Activated naive CD8-positive, alpha-beta T cell treated with anti-CD3 and anti-CD28 coated beads for 36 hours (primary cell): ENCODE results near the gene MYH15. TPM values are rescaled to one million over a fixed set of nuclear protein-coding genes. Genes with fewer than 3 reads are reported as not detected.

ENCODE experiments used
- DNase-seq: peaks from one replicate; pipeline ENCODE4 v3.0.0; 2021
- H3K27ac Mint-ChIP-seq: one replicate; pipeline ENCODE4 v1.8.0; 2022; ENCODE audit warnings: mild to moderate bottlenecking, moderate library complexity, mixed read lengths
- H3K27me3 Mint-ChIP-seq: one replicate; pipeline ENCODE4 v1.8.0; 2022; ENCODE audit warnings: mild to moderate bottlenecking, mixed read lengths
- H3K36me3 Mint-ChIP-seq: one replicate; pipeline ENCODE4 v1.8.0; 2021; ENCODE audit warnings: mild to moderate bottlenecking, mixed read lengths
- H3K4me1 Mint-ChIP-seq: one replicate; pipeline ENCODE4 v1.8.0; 2021; ENCODE audit warnings: mixed read lengths
- H3K4me3 Mint-ChIP-seq: one replicate; pipeline ENCODE4 v1.8.0; 2022; ENCODE audit warnings: mild to moderate bottlenecking, moderate library complexity, mixed read lengths
- H3K9me3 Mint-ChIP-seq: one replicate; pipeline ENCODE4 v1.8.0; 2022; ENCODE audit warnings: mixed read lengths
- total RNA-seq, 2 experiments: library from RNA; stranded (reverse); gene quantifications; one replicate each; pipeline ENCODE4 v1.2.3, GENCODE V29; 2021

MYH15 gene
- under 1 TPM; 0.14 TPM for total RNA-seq

GRCh38 chr3:108510496-108510895 is at the start of gene MYH15:
MYH15 (minus strand) TSS chr3:108510596; CDS start chr3:108510530, 66 bp downstream.
- H3K4me3 Mint-ChIP-seq = no peak within 1 kb of the TSS
- DNase-seq = no peak
- H3K9me3 Mint-ChIP-seq = no peaks in the 10 kb centered on the region
- no peaks in the 10 kb centered on the region for H3K27me3 Mint-ChIP-seq
- H3K4me1 Mint-ChIP-seq = no peaks in the 10 kb centered on the region
- no peak within 1 kb of the TSS for H3K27ac Mint-ChIP-seq
- H3K36me3 Mint-ChIP-seq = no peaks in the 10 kb centered on the region

DNA sequence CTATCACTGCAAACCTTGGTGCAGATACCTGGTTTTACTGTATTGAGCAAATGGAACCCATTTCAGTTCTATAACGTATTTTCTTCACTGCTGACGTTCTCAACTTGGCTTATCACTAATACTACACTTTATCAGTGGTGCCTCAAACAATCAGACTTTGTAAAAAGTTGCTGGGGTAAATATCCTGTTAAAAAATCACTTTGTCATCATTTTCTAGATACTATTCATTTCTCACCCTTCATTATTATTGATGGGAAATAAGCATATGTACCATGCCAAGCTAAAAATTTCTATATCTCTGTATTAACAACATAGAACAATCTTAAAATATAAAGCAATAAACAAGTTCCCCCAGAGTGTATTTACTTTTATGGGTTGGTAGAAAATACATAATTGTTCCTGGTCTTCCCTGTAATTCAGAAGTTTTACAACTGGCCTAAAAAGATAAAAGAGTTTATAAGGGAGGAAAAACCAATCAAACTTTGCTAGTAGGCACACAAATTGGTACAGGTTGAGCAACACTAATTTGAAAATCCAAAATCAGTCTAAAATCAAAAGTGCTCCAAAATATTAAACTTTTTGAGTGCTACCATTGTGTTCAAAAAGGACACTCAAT is 45.7 kb upstream of the MYH15 start:
- no peak for DNase-seq
- no peak overlapping the region for H3K27ac Mint-ChIP-seq
- H3K36me3 Mint-ChIP-seq = peaks cover 32% of the 10 kb centered on the region
- no peak overlapping the region for H3K4me3 Mint-ChIP-seq
- no peaks in the 10 kb centered on the region for H3K27me3 Mint-ChIP-seq
- H3K9me3 Mint-ChIP-seq = no peaks in the 10 kb centered on the region
- peaks cover 2% of the 10 kb centered on the region for H3K4me1 Mint-ChIP-seq

DNA sequence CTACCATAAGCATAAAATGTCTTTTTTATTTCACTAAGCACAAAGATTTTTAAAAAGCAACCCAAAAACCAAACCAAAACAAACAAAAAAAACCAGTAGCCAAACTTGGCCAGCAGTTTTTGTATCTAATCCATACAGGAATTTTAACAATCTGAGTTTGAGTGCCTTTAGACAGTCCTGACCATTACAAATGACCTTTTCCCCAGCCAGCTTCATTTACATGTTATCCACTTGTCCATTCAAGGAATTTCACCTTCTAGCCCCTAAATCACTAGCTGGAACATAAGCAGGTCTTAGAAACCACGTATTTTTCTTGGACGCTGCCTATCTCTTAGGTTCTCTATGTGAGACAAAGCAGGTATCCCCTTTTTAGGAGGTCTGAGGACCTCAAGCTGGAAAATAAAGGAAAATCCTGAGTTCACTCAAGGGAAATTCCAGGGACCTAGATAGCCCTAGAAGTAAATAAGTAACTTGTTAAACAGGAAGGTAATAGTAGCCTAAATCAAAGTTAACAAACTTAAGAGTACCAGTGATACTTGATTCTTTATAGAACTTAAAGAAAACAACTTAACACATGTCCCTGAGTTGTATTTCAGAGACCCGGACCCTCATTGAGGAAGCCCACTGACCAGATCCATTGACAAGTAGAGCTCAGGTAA is 44.6 kb upstream of the MYH15 start:
- no peak for DNase-seq
- Mint-ChIP-seq H3K4me1 (peaks cover 2% of the 10 kb centered on the region), H3K27me3 (no peaks in the 10 kb centered on the region), H3K4me3 (no peak overlapping the region), H3K27ac (no peak overlapping the region), H3K36me3 (peaks cover 32% of the 10 kb centered on the region), H3K9me3 (no peaks in the 10 kb centered on the region)

- peaks cover 31% of the 10 kb centered on the region for H3K36me3 Mint-ChIP-seq
- H3K27ac Mint-ChIP-seq = no peak overlapping the region
- H3K9me3 Mint-ChIP-seq = no peaks in the 10 kb centered on the region
- no peaks in the 10 kb centered on the region for H3K27me3 Mint-ChIP-seq
- H3K4me3 Mint-ChIP-seq = no peak overlapping the region
- peaks cover 2% of the 10 kb centered on the region for H3K4me1 Mint-ChIP-seq
- DNase-seq = no peak
Observed at GRCh38 chr3:108554229-108554628, 43.8 kb upstream of the MYH15 start.

GRCh38 chr3:108552267-108553159 is 42.1 kb upstream of the MYH15 start:
- Mint-ChIP-seq H3K36me3 (peaks cover 24% of the 10 kb centered on the region), H3K27ac (no peak overlapping the region), H3K4me1 (peaks cover 2% of the 10 kb centered on the region), H3K9me3 (no peaks in the 10 kb centered on the region), H3K27me3 (no peaks in the 10 kb centered on the region), H3K4me3 (no peak overlapping the region)
- DNase-seq = no peak

DNA sequence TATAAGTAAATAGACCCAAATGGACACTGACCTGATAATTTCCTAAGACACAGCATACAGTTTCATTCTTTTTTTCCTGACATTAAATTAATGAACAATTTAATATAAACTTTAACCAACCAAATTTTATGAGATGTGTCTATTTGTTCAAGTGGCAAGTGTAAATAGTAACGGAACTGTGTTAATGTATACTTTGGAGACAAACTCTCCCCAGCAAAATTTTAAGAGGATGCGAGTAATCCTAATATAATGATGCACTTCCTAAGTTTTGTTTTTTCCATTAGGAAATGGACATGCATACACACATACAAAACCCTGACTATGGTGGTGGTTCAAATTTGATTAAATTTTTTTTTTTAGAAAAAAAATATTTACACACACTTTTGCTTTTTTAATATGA is 38.5 kb upstream of the MYH15 start:
- no peak for DNase-seq
- Mint-ChIP-seq H3K36me3 (peaks cover 36% of the 10 kb centered on the region), H3K9me3 (no peaks in the 10 kb centered on the region), H3K27me3 (no peaks in the 10 kb centered on the region), H3K27ac (no peak overlapping the region), H3K4me1 (peaks cover 6% of the 10 kb centered on the region), H3K4me3 (no peak overlapping the region)

- DNase-seq = no peak
- Mint-ChIP-seq H3K36me3 (peaks cover 42% of the 10 kb centered on the region), H3K27me3 (no peaks in the 10 kb centered on the region), H3K4me1 (peaks cover 6% of the 10 kb centered on the region), H3K27ac (no peak overlapping the region), H3K9me3 (no peaks in the 10 kb centered on the region), H3K4me3 (no peak overlapping the region)
Observed at GRCh38 chr3:108548304-108548703, 37.9 kb upstream of the MYH15 start.

- peaks cover 43% of the 10 kb centered on the region for H3K36me3 Mint-ChIP-seq
- DNase-seq = no peak
- no peaks in the 10 kb centered on the region for H3K27me3 Mint-ChIP-seq
Observed at GRCh38 chr3:108546692-108547091, 36.3 kb upstream of the MYH15 start.

GRCh38 chr3:108546247-108546646 is 35.9 kb upstream of the MYH15 start:
- Mint-ChIP-seq H3K4me3 (no peak overlapping the region), H3K4me1 (peaks cover 6% of the 10 kb centered on the region), H3K9me3 (no peaks in the 10 kb centered on the region), H3K27ac (no peak overlapping the region), H3K36me3 (peaks cover 43% of the 10 kb centered on the region), H3K27me3 (no peaks in the 10 kb centered on the region)
- DNase-seq = no peak

More at GRCh38 chr3:108546692-108547091, 36.3 kb upstream of the MYH15 start:
- no peak overlapping the region for H3K4me3 Mint-ChIP-seq
- no peak overlapping the region for H3K27ac Mint-ChIP-seq
- H3K4me1 Mint-ChIP-seq = peaks cover 6% of the 10 kb centered on the region
- no peaks in the 10 kb centered on the region for H3K9me3 Mint-ChIP-seq

DNA sequence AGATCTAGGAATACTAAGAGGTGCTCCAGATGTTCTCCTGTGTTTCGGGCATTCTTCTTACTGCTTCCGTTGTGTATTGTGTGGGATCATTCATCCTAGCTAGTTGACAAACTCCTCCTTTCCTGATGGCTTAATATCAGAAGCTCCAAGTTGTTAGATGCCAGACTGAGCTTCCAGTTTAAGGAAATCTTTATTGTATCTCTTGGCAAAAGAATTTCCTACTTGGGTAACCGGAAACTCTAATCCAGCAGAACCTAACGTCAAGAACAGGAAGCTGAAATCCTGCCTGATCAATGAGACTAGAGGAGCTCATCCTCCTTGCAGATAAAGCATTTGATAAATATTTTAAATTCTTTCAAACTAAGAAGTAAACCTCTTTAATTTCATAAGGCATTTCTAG is 27.7 kb upstream of the MYH15 start:
- peaks cover 3% of the 10 kb centered on the region for H3K27me3 Mint-ChIP-seq
- no peaks in the 10 kb centered on the region for H3K9me3 Mint-ChIP-seq
- no peak overlapping the region for H3K27ac Mint-ChIP-seq
- no peak overlapping the region for H3K4me3 Mint-ChIP-seq
- no peaks in the 10 kb centered on the region for H3K4me1 Mint-ChIP-seq
- no peak for DNase-seq
- H3K36me3 Mint-ChIP-seq = peaks cover 9% of the 10 kb centered on the region

DNA sequence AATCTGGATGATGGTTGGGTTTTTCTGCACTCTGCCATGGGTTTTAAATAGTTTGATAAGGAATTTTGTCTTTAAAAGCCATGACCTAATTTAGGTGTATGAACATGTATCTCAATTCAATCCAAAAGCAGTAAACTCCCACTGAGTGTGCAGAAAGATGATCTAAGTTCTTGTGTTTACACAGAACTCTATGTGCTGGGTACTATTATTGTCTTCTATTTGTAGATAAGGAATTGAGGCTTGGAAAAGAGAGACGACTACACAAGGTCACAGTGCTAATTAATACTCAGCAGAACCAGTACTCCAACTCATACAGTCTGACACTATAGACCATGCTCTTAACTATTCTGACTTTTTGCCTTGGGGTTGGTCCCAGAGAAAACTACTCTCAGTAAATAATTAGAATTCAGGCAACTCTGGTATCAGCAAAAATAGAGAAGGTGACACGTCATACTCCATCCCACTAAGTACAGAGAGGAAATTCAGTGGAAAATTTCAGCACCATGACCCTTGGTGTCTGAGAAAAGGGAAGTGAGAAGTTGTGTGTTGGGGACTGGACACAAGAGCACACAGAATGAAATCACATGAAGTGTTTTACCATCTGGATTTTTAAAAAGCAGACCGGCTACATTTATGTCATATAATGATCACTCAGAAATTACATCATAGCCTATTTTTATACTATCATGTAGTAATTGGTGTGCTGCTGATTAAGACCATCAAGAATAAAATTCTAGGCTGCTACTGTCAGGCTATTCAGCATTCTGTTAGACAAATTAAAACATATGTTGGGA is 18.3 kb upstream of the MYH15 start:
- H3K9me3 Mint-ChIP-seq = no peaks in the 10 kb centered on the region
- H3K27ac Mint-ChIP-seq = no peak overlapping the region
- DNase-seq = no peak
- H3K4me1 Mint-ChIP-seq = no peaks in the 10 kb centered on the region
- peaks cover 5% of the 10 kb centered on the region for H3K27me3 Mint-ChIP-seq
- no peak overlapping the region for H3K4me3 Mint-ChIP-seq
- H3K36me3 Mint-ChIP-seq = no peaks in the 10 kb centered on the region

DNA sequence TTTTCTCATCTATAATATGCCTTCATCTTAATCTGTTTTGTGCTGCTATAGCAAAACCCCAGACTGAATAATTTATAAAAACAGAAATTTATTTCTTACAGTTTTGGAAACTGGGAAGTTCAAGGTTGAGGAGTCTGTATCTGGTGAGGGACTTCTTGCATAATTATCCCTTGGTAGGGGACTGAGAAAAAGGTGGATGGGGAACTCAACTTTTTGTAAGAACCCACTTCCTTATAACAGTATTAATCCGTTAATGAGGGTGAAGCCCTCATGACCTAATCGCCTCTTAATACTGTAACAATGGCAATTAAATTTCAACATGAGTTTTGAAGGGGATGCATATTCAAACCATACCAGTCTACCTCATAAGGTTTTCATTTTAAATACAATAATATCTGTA is 17.4 kb upstream of the MYH15 start:
- Mint-ChIP-seq H3K36me3 (no peaks in the 10 kb centered on the region), H3K4me1 (no peaks in the 10 kb centered on the region), H3K27me3 (peaks cover 5% of the 10 kb centered on the region), H3K4me3 (no peak overlapping the region), H3K9me3 (no peaks in the 10 kb centered on the region), H3K27ac (no peak overlapping the region)
- no peak for DNase-seq

- Mint-ChIP-seq H3K4me1 (no peaks in the 10 kb centered on the region), H3K4me3 (no peak overlapping the region)
- no peak for DNase-seq
Observed at GRCh38 chr3:108527109-108527508, 16.7 kb upstream of the MYH15 start.

GRCh38 chr3:108525971-108526370 is 15.6 kb upstream of the MYH15 start:
- no peaks in the 10 kb centered on the region for H3K27me3 Mint-ChIP-seq
- no peaks in the 10 kb centered on the region for H3K36me3 Mint-ChIP-seq
- no peaks in the 10 kb centered on the region for H3K9me3 Mint-ChIP-seq
- H3K4me1 Mint-ChIP-seq = no peaks in the 10 kb centered on the region
- H3K4me3 Mint-ChIP-seq = no peak overlapping the region
- DNase-seq = no peak
- no peak overlapping the region for H3K27ac Mint-ChIP-seq

More at GRCh38 chr3:108527109-108527508, 16.7 kb upstream of the MYH15 start:
- Mint-ChIP-seq H3K27ac (no peak overlapping the region), H3K27me3 (no peaks in the 10 kb centered on the region), H3K36me3 (no peaks in the 10 kb centered on the region), H3K9me3 (no peaks in the 10 kb centered on the region)

GRCh38 chr3:108525256-108525655 is 14.9 kb upstream of the MYH15 start:
- Mint-ChIP-seq H3K27ac (no peak overlapping the region), H3K4me3 (no peak overlapping the region), H3K9me3 (no peaks in the 10 kb centered on the region), H3K4me1 (no peaks in the 10 kb centered on the region), H3K36me3 (no peaks in the 10 kb centered on the region), H3K27me3 (no peaks in the 10 kb centered on the region)
- no peak for DNase-seq
